PFSK-1 (cell line): Measurements from ENCODE around the gene TOLLIP.

Experiments used
- FOXP2 ChIP-seq: optimal IDR thresholded peaks from 2 replicates; pipeline ENCODE3; 2011; ENCODE audit warnings: borderline replicate concordance, control low read depth, inconsistent platforms; ENCODE audit not compliant: insufficient read depth; ENCODE audit errors: extremely low read length, extremely low read depth
- POLR2AphosphoS5 ChIP-seq: IDR thresholded peaks from 2 replicates; pipeline ENCODE4 v1.6.1; 2012; ENCODE audit warnings: low read depth, mild to moderate bottlenecking, control low read depth, low read length, moderate library complexity
- SIN3A ChIP-seq: IDR thresholded peaks from 2 replicates; pipeline ENCODE4 v1.6.1; 2012; ENCODE audit warnings: mild to moderate bottlenecking, low read length, moderate library complexity, borderline replicate concordance; ENCODE audit not compliant: insufficient read depth
- TAF1 ChIP-seq: IDR thresholded peaks from 2 replicates; pipeline ENCODE4 v1.6.1; 2012; ENCODE audit warnings: low read length, control low read depth, borderline replicate concordance; ENCODE audit not compliant: insufficient read depth
- TF ChIP-seq, protein P1 (sequence below), 2 experiments: IDR thresholded peaks; 2 replicates each; pipeline versions ENCODE4 v1.6.1 to v1.8.0; 2011 to 2012; ENCODE audit warnings: low read depth in 2 of 2, low read length in 2 of 2, control low read depth in 1 of 2, inconsistent platforms in 1 of 2, mild to moderate bottlenecking in 1 of 2, moderate library complexity in 1 of 2; ENCODE audit not compliant: insufficient read depth in 1 of 2

DNA sequence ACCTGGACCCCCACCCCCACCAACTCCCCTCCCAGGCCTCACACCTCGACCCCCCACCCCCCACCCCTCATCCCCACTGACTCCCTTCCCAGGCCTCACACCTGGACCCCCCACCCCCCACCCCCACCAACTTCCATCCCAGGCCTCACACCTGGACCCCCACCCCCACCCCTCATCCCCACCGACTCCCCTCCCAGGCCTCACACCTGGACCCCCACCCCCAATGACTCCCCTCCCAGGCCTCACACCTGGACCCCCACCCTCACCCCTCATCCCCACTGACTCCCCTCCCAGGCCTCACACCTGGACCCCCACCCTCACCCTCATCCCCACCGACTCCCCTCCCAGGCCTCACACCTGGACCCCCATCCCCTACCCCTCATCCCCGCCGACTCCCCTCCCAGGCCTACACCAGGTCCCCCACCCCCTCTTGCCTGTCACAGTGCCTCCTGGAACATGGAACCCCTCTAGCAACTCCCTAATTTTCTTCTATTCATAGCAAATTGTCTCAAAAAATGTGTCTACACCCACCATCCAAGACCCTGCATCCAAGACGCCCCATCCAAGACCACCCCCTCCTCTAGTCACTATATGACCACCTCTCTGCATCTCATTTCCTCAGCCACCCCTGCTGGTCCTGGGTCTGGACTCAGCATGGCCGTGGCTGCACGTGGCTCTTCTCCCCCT lies 43.4 kb upstream of the TOLLIP start:
- TF ChIP-seq SIN3A (no peak), POLR2AphosphoS5 (no peak), TAF1 (no peak), FOXP2 (no peak)
- TF ChIP-seq, protein P1, sequence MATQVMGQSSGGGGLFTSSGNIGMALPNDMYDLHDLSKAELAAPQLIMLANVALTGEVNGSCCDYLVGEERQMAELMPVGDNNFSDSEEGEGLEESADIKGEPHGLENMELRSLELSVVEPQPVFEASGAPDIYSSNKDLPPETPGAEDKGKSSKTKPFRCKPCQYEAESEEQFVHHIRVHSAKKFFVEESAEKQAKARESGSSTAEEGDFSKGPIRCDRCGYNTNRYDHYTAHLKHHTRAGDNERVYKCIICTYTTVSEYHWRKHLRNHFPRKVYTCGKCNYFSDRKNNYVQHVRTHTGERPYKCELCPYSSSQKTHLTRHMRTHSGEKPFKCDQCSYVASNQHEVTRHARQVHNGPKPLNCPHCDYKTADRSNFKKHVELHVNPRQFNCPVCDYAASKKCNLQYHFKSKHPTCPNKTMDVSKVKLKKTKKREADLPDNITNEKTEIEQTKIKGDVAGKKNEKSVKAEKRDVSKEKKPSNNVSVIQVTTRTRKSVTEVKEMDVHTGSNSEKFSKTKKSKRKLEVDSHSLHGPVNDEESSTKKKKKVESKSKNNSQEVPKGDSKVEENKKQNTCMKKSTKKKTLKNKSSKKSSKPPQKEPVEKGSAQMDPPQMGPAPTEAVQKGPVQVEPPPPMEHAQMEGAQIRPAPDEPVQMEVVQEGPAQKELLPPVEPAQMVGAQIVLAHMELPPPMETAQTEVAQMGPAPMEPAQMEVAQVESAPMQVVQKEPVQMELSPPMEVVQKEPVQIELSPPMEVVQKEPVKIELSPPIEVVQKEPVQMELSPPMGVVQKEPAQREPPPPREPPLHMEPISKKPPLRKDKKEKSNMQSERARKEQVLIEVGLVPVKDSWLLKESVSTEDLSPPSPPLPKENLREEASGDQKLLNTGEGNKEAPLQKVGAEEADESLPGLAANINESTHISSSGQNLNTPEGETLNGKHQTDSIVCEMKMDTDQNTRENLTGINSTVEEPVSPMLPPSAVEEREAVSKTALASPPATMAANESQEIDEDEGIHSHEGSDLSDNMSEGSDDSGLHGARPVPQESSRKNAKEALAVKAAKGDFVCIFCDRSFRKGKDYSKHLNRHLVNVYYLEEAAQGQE (IDR thresholded peaks at IDR 0.05; ENCODE audit: insufficient read depth in 1 of 2, low read depth in 2 of 2, low read length in 2 of 2) = no peak
